Fibroblast of the conjunctiva (primary cell): ENCODE results near the gene CLEC18A.
"Not testable (repeated sequence)": the region's sequence is repeated elsewhere in the genome, so short reads cannot be mapped to it uniquely, and the experiment has no call there.

Experiments used
- DNase-seq: peaks from one replicate; pipeline ENCODE4 v3.0.0-alpha.2; 2010; ENCODE audit warnings: low read depth

Gene CLEC18A

GRCh38 chr16:69930117-69930776, 20.9 kb upstream of the CLEC18A start:
- no peak for DNase-seq

GRCh38 chr16:69931631-69932030, 19.5 kb upstream of the CLEC18A start:
- DNase-seq, result no peak

GRCh38 chr16:69932228-69932627, 18.9 kb upstream of the CLEC18A start:
- DNase-seq, result no peak

- DNase-seq, result no peak
Observed at GRCh38 chr16:69932691-69933392, 18.3 kb upstream of the CLEC18A start.

GRCh38 chr16:69934044-69934443, 17.1 kb upstream of the CLEC18A start:
- DNase-seq, result no peak

- no peak for DNase-seq
Observed at GRCh38 chr16:69934751-69935150, 16.4 kb upstream of the CLEC18A start.

- no peak for DNase-seq
Observed at GRCh38 chr16:69935278-69935711, 15.8 kb upstream of the CLEC18A start.

- DNase-seq, result no peak
Observed at GRCh38 chr16:69935740-69936139, 15.4 kb upstream of the CLEC18A start.

- DNase-seq, result no peak
Observed at GRCh38 chr16:69936252-69936651, 14.9 kb upstream of the CLEC18A start.

GRCh38 chr16:69936751-69937211, 14.4 kb upstream of the CLEC18A start:
- DNase-seq, result no peak

GRCh38 chr16:69937465-69937951, 13.6 kb upstream of the CLEC18A start:
- DNase-seq, result no peak

GRCh38 chr16:69938981-69939820, 11.9 kb upstream of the CLEC18A start:
- DNase-seq, result no peak

- no peak for DNase-seq
Observed at GRCh38 chr16:69939821-69940585, 11.1 kb upstream of the CLEC18A start.

GRCh38 chr16:69940676-69941075, 10.5 kb upstream of the CLEC18A start:
- no peak for DNase-seq

- no peak for DNase-seq
Observed at GRCh38 chr16:69941251-69942098, 9.7 kb upstream of the CLEC18A start.

- no peak for DNase-seq
Observed at GRCh38 chr16:69942099-69942491, 9.0 kb upstream of the CLEC18A start.

GRCh38 chr16:69942627-69943170, 8.4 kb upstream of the CLEC18A start:
- no peak for DNase-seq

GRCh38 chr16:69943241-69944036, 7.7 kb upstream of the CLEC18A start:
- not testable (repeated sequence) for DNase-seq

GRCh38 chr16:69950411-69950810, 723 bp upstream of the CLEC18A start:
- not testable (repeated sequence) for DNase-seq

- DNase-seq, result not testable (repeated sequence)
Observed at GRCh38 chr16:69951672-69952031, 518 bp downstream of the CLEC18A start.
